Stimulated activated CD4-positive, alpha-beta T cell treated with anti-CD3 and anti-CD28 coated beads, Interleukin-15, amount 100 ng/mL, for 24 hours (primary cell): ENCODE measurements around the gene BTD.
"Not testable (repeated sequence)": the region's sequence is repeated elsewhere in the genome, so short reads cannot be mapped to it uniquely, and the experiment has no call there.

Experiments
- DNase-seq: peaks from one replicate; pipeline ENCODE4 v3.0.0-alpha.2; 2020

BTD gene, protein sequence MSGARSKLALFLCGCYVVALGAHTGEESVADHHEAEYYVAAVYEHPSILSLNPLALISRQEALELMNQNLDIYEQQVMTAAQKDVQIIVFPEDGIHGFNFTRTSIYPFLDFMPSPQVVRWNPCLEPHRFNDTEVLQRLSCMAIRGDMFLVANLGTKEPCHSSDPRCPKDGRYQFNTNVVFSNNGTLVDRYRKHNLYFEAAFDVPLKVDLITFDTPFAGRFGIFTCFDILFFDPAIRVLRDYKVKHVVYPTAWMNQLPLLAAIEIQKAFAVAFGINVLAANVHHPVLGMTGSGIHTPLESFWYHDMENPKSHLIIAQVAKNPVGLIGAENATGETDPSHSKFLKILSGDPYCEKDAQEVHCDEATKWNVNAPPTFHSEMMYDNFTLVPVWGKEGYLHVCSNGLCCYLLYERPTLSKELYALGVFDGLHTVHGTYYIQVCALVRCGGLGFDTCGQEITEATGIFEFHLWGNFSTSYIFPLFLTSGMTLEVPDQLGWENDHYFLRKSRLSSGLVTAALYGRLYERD

DNA sequence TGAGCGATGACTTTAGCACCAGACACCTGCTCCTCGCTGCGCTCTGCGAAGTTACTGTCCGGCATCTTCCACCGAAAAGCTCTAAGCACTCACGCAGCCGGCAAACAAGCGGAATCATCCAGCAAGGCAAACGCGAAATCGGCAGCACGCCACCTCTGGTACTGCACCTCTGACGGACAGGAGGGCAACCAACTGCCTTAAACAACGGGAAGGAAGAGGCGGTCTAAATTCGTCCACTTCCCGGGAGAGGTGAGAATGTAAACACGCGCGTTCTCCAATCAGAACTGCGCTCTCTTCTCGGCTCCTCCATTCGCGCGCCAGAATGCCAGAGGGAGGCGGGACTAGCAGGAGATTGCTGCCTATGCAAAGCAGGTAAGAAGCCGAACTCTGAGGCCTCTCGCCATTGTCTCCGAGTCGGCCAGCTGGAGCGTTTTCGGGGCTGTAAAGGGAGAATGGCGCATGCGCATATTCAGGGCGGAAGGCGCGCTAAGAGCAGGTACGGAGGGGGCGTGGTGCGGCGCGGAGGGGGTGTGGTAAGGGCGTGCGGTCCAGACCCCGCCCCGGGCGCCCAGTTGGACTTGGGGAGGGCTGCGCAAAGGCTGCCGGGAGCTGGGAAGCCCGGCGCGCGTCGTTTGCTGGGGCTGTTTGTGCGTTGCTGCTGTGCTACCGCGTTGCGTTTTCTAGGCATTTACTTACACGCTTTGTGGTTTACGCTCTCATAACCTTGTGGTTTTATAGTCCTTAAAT, at the start of gene BTD, which contains the start of gene HACL1:
Gene BTD, plus strand, starts transcription at position 347 of the 747 bp plus-strand sequence. CDS start 33,695 bp downstream, outside the sequence.
Gene HACL1, minus strand, starts transcription at position 171 of the 747 bp plus-strand sequence. Its CDS starts 106 bp downstream, at position 65.
- peak; percentile 99 for DNase-seq

DNA sequence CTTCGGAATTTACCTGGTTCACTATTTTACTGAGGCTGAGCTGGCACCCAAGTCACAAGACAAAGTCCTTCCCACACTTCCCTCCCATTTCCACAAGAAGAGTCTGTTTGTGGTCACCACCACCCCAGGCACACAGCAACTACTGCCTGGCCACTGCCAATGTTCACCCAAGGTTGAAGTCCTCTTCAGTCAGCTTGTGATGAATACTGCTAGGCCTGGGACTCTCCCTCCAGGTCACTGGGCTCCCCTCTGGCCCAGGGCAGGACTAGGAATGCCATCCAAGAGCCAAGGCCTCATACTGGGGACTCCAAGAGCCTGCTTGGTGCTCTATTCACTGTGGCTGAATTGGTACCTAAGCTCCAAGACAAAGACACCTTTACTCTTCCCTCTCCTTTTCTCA, 49.6 kb upstream of the BTD start:
- no peak for DNase-seq

DNA sequence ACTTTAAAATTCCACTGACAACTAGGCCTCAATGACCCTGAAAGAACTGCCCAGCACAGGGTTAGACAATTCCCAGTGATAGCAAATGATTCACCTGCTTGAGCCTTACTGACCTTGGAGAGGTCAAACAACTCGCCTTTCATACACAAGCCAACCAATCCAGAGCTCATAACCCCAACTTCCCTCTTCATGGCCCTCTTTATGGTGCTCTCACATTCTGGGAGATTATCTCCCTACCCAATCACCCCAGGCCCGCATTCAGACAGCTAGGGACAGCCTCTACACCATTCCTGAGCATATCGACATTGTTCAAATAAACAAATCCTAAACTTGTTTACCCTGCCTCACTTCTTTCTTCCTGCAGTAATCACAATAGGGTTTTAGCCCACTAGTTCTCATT, 47.8 kb upstream of the BTD start:
- DNase-seq, result no peak

DNA sequence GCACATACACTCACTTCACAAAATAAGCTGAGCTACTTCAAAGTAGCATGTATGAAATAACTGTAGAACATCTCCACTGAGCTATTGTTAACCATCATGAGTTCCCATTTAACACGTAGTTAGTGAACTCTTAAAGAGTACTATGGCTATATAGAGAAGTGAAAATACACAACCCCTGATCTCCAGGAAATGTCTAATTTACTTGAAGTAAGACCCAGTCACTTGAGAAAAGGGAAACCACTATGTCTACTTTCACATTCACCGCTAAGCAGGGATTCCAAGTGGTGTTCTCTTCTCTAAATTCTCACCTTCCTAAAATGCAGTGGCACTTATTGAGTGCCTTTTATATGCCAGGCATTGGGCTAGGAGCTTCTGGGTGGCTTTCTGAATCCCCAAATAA, 45.0 kb upstream of the BTD start:
- no peak for DNase-seq

DNA sequence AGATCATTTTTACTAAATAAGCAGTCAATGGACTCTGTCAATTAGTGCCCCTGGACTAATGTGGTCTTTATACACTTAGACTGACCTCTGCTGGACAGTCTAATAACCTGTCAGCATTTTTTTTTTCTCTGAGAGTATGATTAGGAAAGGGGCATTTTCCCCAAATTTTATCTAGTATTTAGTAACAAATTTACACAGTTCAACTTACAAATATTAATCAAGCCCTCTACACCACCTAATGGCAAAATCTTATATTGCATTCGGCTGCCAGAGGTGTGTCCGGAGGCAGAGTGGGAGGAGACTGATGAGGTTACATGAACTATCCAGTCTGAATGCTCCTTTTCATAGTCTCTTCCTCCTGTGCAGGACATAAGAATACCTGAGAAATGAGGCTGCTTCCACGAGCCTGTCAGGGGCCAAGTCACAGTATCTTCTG, 44.0 kb upstream of the BTD start:
- peak; percentile 63 for DNase-seq

DNA sequence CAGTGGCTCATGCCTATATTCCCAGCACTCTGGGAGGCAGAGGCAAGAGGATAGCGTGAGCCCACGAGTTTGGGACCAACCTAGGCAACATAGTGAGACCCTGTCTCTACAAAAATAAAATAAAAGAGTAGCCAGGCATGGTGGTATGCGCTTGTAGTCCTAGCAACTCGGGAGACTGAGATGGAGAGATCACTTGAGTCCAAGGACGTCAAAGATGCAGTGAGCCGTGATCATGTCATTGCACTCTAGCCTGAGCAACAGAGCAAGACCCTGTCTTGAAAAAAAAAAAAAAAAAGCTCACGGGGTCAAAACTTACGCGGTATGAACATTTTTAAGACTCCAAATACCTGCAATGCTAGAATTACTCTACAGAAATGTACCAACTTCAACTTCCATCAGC, 43.0 kb upstream of the BTD start:
- no peak for DNase-seq

DNA sequence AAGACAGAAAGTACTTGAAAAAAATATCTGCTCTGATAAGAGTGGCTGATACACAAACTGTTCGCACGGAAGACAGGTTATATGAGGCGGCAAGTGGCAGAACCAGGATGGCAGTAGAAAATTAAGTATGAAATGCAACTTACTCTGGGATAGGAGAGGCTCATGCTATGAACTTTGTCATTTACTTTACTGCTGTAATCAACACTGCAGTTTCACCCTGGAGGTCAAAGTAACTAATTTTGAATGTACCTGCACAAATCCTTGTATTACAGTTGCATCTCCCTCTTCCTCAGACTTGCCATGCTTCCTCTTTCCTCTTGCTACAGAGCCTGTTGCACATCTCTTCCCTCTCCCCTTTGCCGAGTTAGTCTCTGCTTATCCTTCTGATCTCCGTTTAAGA, 39.0 kb upstream of the BTD start:
- no peak for DNase-seq

DNA sequence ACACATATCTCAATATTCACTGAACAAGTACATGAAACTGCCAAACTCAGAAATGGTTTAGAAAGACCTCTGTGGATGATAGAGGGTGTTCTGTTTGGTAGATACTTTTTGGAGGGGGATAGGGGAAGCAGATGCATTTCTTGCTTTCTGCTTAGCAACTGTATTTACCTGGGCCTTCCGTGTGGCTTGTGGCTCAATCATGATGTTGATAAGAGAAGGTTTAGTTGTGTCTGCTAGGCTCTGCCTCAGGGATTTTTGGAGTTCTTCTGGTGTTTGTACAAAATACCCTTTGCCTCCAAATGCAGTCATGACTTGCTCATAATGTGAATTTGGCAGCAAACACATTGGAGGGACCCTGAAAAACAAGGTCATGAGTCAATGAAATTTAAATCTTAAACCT, 38.4 kb upstream of the BTD start:
- DNase-seq, result no peak

DNA sequence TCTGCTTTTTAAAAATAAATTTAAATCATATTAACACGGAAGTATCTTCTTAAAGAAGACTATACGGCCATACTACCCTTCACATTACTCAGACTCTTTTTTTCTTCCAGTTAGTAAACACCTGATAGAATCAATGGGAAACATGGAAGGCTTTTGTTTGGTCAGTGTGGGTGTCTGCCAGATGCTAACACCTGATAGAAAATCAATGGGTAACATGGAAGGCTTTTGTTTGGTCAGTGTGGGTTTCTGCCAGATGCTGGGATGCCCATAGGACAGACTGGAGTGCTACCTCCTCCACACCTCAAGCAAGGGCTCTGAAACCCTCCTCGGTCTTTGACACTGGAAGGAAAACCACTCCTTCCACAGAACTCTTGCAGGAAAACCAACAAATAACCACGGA, 29.4 kb upstream of the BTD start:
- no peak for DNase-seq

DNA sequence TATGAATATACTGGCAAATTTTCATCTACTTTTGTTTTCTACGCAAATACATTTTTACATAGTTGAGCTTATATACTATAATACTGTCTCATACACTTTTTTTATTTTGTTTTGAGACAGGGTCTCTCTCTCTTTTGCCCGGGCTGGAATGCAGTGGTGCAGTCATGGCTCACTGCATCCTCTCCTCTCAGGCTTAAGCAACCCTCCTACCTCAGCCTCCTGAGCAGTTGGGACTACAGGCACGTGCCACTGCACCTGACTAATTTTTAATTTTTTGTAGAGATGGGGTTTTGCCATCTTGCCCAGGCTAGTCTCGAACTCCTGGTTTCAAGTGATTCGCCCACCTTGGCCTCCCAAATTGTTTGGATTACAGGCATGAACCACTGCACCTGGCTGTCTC, 26.1 kb upstream of the BTD start:
- DNase-seq, result no peak

DNA sequence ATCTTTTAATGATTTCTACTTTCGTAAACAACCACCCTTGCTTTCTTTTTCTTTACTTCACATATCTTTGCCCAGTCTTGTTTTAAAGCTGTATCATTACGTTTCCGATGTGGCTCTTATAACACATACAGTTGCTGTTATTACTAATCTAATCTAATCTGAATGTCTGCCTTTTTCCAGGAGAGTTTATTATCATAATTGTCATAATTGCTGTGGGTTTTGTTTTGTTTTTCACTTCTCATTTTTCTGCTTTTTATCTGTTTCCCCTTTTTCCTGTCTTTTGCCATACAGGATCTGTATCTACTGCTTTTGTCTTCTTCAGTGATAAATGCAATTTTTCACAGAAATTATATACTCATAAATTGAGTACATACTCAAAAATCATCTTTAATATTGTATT, 25.1 kb upstream of the BTD start:
- DNase-seq, result no peak

DNA sequence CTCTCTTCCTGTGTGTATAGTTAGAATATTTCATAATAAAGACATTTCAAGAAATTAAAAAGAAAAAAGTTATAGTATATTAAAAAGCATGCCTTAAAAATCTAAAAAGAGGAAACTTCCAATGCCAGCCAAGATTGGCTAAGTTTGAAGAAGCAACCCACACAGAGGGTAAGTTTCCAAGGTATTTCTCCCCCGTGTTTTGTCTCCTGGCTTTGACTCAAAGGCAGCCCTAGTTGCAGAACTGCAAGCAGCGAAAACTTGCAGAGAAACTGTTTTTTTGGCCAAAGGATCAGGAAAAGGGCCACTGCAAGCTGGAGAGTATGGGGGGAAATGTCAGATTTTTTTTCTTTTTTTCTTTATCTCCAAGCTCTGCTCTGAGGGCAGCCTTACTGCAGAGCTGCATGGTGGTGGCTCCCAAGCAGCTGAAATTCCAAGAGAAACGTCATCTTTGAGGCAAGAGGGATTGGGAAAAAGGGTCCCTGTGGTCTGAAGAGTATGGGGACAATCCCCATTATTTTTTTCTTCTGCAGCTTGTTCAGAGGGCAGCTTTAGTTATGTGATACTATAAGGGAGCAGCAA, 23.2 kb upstream of the BTD start:
- DNase-seq, result no peak

DNA sequence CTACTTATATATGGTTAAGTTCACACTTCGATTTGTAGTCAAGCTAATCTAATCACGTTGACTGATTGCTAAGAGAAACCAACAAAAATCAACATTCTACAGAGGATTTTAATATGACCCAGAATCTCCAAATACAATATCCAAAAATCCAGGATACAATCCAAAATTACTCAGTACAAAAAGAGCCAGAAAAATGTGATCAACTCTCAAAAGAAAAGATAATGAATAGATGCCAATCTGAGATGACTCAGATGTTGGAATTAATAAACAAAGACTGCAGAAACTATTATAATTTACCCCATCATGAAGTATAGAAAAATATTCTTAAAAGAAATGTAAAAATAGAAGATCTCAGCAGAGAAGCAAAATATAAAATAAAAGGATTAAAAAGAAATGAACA, 22.5 kb upstream of the BTD start:
- DNase-seq, result no peak

DNA sequence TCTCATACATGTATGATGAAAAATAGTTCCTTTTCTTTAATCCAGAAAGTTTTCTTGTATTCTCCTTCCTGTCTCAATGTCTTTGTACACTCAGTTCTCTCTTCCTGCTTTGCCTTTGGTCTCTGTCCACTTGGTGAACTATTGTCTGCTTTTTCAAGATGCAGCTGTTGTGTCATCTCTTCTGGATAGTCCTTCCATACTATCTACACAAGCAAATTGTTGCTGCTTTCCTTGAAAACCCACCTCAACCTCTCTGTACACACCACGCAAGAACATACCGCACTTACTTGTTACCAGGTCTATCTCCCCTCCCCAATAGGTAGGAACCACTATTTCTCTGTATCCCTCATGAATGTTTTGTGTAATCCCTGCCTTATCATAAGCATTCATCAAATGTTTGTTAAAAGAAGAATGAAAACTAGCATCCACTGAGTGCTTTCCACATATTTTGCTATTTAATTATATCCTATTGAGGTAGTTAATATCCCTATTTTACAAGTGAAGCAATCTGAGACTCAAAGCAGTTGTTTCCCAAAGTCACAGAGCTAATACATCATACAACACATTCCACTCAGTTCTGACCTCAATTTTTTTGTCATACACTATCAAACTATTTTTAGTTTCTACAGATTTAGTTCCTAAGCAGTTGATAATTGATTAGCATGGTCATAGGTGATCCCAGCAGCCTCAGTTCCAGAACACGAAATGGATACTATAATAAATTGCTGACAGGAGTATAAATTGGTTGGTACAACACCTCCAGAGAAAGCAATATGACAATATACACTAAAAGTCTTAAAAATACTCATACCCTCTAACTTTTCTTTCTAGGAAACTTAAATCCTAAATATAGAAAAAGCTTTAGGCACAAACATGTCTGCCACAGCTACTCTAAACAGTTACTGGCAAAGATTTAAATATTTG, 19.8 kb upstream of the BTD start:
- no peak for DNase-seq

DNA sequence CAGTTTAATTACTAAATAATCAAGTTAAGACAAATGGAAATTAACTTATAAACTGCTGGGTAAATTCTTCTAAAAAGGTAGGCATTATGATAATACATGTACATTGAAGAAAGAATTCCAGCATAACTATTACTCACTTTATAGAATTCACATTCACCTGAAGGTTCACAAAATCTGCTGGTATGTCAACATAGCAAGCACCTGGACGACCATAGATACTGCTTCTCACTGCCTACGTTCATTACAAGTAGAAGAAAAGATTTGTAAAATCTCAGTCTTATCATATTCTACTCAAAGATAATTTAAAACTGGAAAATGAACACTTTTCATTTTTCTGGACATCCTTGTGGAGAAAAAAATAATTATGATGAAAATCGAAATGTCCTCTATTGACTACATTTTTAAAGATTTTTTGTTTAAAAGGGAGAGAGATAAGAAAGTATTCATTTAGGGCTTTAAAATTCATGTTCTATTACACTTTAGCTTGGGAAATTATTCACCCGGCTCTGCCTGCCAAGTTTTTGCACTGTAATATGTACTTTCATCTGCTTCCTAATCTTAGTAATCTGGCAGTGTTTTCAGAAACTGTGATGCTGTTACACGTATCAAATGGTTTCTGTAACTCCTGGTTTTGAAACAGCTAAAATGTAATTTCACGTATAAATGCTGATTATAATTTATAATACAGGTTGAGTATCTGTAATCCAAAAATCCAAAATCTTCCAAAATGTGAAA, 16.3 kb upstream of the BTD start:
- DNase-seq, result no peak

DNA sequence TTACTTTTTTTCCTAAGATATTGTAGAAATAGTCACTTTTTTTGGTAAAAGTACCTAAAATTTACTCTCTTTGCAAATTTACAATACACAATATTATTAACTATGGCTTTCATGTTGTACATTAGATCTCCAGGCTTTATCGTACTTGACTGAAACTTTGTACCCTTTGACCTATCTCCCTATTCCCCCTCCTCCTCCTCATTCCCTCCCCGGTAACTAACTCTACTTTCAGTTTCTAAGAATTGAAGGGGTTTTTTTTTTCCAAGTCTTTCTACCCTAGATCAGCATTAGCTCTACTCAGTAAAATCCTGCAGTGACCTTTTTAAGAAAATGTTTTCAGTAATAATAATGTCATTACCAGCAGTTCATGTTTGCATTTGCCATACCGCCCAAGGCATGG, 10.3 kb upstream of the BTD start:
- DNase-seq, result no peak

DNA sequence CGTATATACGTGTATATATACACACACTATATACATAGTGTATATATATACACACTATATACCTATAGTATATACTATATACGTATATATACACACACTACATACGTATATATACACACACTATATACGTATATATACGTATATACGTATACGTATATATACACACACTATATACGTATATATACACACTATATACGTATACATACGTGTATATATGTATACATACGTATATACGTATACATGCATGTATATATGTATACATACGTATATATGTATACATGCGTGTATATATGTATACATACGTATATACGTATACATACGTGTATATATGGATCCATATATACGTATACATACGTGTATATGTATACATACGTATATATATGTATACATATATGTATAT, 9.6 kb upstream of the BTD start:
- no peak for DNase-seq

DNA sequence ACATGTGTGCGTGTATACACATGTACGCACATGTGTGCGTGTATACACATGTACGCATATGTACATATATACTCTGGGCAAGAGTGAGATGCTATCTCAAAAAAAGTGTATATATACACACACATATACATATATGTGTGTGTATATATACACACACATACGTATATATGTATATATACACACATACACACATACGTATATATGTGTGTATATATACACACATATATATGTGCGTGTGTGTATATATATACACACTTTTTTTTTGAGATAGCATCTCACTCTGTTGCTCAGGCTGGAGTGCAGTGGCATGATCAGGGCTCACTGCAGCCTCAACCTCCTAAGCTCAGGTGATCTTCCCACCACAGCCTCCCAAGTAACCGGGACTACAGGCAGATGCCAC, 8.6 kb upstream of the BTD start:
- no peak for DNase-seq

DNA sequence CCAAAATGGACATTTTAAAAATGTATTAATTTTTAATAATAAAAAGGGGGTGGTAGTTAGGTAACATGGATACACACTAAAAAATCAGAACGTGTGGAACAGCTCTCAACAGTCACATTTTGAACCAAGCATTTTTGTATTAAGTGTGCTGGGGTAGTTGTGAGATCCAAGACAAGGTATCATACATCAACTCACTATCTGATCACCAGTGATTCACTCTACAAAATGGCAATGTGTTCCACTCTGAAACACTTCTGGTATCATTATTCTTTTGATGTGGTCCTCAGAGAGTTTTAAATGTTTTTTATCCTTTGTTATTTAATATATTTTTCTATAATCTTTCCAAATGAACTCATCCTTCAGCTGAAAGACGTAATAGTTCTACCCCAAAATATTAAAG, 5.6 kb upstream of the BTD start:
- DNase-seq, result no peak

DNA sequence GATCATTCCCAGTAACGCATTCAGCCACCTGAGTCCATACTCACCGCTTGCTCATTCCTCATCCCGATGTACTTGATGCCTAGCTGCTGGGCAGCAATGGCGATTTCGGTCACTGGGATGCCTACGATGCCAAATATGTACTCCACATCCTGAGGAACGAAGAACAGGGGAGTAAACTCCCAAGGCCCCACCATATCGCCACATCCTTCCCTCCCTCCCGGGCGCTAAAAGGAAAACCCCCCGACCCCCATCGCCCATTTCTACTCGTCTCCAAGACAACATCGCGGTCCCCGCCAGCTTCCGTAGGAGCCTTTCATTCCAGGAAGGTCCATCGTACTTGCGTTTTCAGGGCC, 523 bp upstream of the BTD start:
- DNase-seq, result no peak

DNA sequence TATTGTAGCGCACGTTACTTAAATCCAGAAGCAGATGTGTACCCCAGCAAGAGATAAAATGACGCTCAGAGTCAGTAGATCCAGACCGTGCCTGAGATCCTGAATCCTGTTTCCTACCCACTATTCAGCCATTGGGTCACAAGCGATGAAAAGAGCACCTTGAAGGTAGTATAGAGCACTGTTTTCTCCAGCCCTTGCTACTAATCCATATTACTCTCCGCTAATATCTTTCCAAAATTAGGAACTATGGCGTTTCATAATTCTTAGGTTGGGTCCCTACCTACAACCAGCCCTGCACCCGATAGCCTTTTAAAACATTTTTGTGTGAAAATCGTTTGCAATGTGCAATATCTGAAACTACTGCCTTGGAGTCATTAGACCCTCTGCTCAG, 596 bp downstream of the BTD start:
- no peak for DNase-seq

DNA sequence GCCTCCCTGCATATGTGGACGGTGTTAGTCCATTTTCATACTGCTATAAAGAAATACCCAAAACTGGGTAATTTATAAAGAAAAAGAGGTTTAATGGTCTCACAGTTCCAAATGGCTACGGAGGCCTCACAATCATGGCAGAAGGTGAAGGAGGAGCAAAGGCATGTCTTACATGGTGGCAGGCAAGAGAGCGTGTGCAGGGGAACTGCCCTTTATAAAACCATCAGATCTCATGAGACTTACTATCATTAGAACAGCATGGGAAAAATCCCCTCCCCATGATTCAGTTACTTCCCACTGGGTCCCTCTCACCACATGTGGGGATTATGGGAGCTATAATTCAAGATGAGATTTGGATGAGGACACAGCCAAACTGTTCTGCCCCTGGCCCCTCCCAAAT, 1.3 kb downstream of the BTD start:
- DNase-seq, result not testable (repeated sequence)
